Loucy (cell line): ENCODE measurements around the gene ZNF319.
A peak's percentile ranks its signal among the peaks of the same experiment; 100 is the strongest.

Source experiments
- H2AFZ ChIP-seq: fragments of 200-600 bp; sonication (generic); 2 replicates; pipeline ENCODE4 v1.6.0; 2016; ENCODE audit warnings: antibody characterized with exemption, mild to moderate bottlenecking, low read length, moderate library complexity
- H3F3A ChIP-seq: fragments of 200-600 bp; 2 replicates; pipeline ENCODE4 v1.6.0; 2016; ENCODE audit warnings: antibody characterized with exemption, low read depth, mild to moderate bottlenecking
- H3K27me3 ChIP-seq: fragments of 200-600 bp; sonication (generic); 2 replicates; pipeline ENCODE4 v1.6.1; 2014; ENCODE audit warnings: low read length, mild to moderate bottlenecking; ENCODE audit not compliant: insufficient read depth, poor library complexity, severe bottlenecking
- H3K36me3 ChIP-seq: fragments of 200-600 bp; sonication (generic); 2 replicates; pipeline ENCODE4 v1.6.1; 2016; ENCODE audit warnings: low read length; ENCODE audit not compliant: insufficient read depth
- H3K4me1 ChIP-seq: fragments of 200-600 bp; sonication (generic); 2 replicates; pipeline ENCODE4 v1.5.1; 2014; ENCODE audit warnings: low read length, mild to moderate bottlenecking; ENCODE audit not compliant: insufficient read depth, poor library complexity, severe bottlenecking
- H3K4me2 ChIP-seq: fragments of 200-600 bp; sonication (generic); 2 replicates; pipeline ENCODE4 v1.6.0; 2014; ENCODE audit warnings: antibody characterized with exemption, low read length, low read depth, mild to moderate bottlenecking; ENCODE audit not compliant: poor library complexity, severe bottlenecking
- H3K4me3 ChIP-seq: fragments of 200-600 bp; sonication (generic); 2 replicates; pipeline ENCODE4 v1.5.1; 2014; ENCODE audit warnings: low read length, mild to moderate bottlenecking, mixed read lengths; ENCODE audit not compliant: poor library complexity, severe bottlenecking
- H3K79me2 ChIP-seq: fragments of 200-600 bp; sonication (generic); 2 replicates; pipeline ENCODE4 v1.6.1; 2014; ENCODE audit warnings: low read length; ENCODE audit not compliant: insufficient read depth
- H3K9ac ChIP-seq: fragments of 200-600 bp; sonication (generic); 2 replicates; pipeline ENCODE4 v1.6.0; 2014; ENCODE audit warnings: mild to moderate bottlenecking, low read depth, low read length, moderate library complexity; ENCODE audit not compliant: poor library complexity, severe bottlenecking
- H3K9me2 ChIP-seq: fragments of 200-600 bp; sonication (generic); replicated peaks from 2 replicates; pipeline ENCODE4 v1.6.1; 2016; ENCODE audit warnings: low read depth, low read length, mixed read lengths
- H3K9me3 ChIP-seq: fragments of 200-600 bp; sonication (generic); 2 replicates; pipeline ENCODE4 v1.6.1; 2014; ENCODE audit warnings: mild to moderate bottlenecking, antibody characterized with exemption, low read length, low read depth; ENCODE audit not compliant: insufficient read depth
- H4K20me1 ChIP-seq: fragments of 200-600 bp; sonication (generic); 2 replicates; pipeline ENCODE4 v1.6.0; 2014; ENCODE audit warnings: antibody characterized with exemption, low read length, mild to moderate bottlenecking; ENCODE audit not compliant: insufficient read depth, poor library complexity, severe bottlenecking
- EZH2phosphoT487 ChIP-seq: fragments of 200-600 bp; IDR thresholded peaks from 2 replicates; pipeline ENCODE4 v1.6.1; 2018; ENCODE audit warnings: antibody characterized with exemption, mild to moderate bottlenecking, moderate library complexity, borderline replicate concordance
- TF ChIP-seq, protein P1 (sequence below): fragments of 200-600 bp; sonication (generic); conservative IDR thresholded peaks from 2 replicates; pipeline ENCODE4 v1.5.1; 2014; ENCODE audit warnings: mild to moderate bottlenecking, antibody characterized with exemption, low read length

The ZNF319 gene

DNA sequence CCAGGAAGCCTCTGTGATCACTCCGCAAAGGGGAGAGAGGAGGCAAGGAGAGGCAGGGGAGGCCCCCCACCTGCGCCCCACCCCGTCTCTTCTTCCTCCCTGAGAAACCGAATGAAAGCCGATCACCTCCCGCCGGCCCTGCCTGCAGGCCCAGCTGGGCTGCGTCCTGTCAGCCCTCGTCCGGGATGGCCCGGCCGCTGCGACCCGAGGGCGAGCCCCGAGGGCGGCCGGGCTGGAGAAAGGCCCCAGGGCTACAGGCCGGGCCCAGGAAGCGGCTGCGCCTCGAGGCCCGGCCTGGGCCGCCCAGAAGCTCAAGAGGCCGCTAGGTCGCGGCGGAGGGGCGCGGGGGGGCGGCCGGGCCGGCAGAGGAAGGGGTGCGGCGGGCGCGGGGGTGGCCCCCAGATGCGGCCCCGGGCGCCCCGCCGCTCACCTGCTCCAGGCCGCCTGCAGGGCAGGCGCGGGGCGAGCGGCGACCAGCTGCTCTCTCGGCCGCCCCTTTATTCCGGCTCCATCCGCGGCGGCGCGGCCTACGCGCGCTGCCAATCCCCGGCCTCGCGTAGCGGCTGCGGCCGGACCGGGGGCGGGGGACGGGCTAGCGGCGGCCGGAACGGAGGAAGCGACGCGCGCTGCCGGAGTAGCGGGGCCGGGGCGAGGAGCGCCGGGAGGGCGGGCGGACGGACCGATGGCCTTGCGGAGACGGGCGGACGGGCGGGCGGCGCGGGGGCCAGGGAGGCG is at the start of gene ZNF319:
Gene ZNF319, minus strand, starts transcription at position 702 of the 735 bp plus-strand sequence. CDS start 2,407 bp downstream, outside the sequence.
- Histone ChIP-seq H4K20me1 (peaks cover 22% of the 10 kb centered on the region), H3K36me3 (peaks cover 8% of the 10 kb centered on the region; the same call in 1 of the 2 replicates), H2AFZ (peak within 1 kb of the TSS; percentile 85), H3K4me2 (peak within 1 kb of the TSS; percentile 97), H3K79me2 (peaks cover 41% of the 10 kb centered on the region; the same call in 1 of the 2 replicates), H3K9me3 (no peaks in the 10 kb centered on the region), H3K9ac (peak within 1 kb of the TSS; percentile 91), H3K27me3 (no peaks in the 10 kb centered on the region), H3K9me2 (no peaks in the 10 kb centered on the region), H3F3A (peaks cover 2% of the 10 kb centered on the region; the same call in 1 of the 2 replicates), H3K4me1 (peaks cover 46% of the 10 kb centered on the region), H3K4me3 (peak within 1 kb of the TSS; percentile 87)
- TF ChIP-seq, protein P1, sequence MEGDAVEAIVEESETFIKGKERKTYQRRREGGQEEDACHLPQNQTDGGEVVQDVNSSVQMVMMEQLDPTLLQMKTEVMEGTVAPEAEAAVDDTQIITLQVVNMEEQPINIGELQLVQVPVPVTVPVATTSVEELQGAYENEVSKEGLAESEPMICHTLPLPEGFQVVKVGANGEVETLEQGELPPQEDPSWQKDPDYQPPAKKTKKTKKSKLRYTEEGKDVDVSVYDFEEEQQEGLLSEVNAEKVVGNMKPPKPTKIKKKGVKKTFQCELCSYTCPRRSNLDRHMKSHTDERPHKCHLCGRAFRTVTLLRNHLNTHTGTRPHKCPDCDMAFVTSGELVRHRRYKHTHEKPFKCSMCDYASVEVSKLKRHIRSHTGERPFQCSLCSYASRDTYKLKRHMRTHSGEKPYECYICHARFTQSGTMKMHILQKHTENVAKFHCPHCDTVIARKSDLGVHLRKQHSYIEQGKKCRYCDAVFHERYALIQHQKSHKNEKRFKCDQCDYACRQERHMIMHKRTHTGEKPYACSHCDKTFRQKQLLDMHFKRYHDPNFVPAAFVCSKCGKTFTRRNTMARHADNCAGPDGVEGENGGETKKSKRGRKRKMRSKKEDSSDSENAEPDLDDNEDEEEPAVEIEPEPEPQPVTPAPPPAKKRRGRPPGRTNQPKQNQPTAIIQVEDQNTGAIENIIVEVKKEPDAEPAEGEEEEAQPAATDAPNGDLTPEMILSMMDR: no peak
- no peak for TF ChIP-seq EZH2phosphoT487

DNA sequence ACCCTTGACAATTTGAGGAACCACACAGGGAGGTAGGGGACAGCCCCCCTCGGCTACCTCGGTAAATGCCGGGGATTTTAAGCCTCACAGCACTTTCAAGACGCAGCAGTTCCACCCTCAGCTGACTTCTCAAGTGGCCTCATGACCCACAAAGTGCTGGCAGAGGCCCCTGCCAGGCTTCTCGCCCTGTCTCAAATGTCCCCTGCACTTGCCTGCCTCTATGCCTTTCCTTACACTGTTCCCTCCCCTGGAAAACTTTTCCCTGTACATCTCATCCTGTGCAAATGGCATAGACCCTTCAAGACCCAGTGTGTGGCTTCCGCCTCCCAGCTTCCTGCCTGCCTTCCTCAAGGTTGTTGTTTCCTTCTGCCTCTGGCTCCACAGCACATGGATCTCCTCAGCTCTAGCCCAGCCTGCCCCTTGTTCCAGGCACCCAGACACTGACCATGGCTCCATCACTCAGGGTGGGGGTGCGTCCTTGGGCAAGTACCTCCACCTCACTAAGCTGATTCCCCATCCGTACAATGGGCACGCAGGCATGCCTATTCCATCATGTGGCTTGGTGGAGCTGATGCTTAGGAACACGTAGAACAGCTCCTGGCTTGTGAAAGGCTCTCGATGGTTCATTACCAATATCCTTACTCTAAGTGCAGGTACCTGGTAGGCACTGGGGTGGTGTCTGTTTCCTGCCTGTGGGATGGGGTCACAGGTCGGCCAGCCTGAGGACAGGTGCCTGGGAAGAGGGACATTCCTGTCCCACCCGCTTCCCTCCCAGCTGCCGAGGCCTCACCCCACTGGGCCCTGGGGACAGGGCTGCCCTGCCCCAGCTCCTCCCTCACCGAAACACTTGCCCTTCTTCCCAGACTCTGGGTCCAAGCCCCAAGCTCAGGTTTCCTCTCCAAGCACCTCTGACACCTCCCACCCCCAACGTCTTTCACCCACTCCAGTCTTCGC is 49.0 kb upstream of the ZNF319 start:
- no peaks in the 10 kb centered on the region for H3K4me1 ChIP-seq
- H3K27me3 ChIP-seq: no peaks in the 10 kb centered on the region
- no peaks in the 10 kb centered on the region for H3K9me2 ChIP-seq
- TF ChIP-seq, protein P1: no peak
- TF ChIP-seq EZH2phosphoT487: no peak
- H2AFZ ChIP-seq: no peak overlapping the region
- H3K9me3 ChIP-seq: no peaks in the 10 kb centered on the region
- no peak overlapping the region for H3K9ac ChIP-seq
- H3F3A ChIP-seq: no peaks in the 10 kb centered on the region
- no peaks in the 10 kb centered on the region for H4K20me1 ChIP-seq
- H3K4me2 ChIP-seq: no peak overlapping the region
- H3K36me3 ChIP-seq: no peaks in the 10 kb centered on the region
- H3K4me3 ChIP-seq: no peak overlapping the region
- H3K79me2 ChIP-seq: no peaks in the 10 kb centered on the region

DNA sequence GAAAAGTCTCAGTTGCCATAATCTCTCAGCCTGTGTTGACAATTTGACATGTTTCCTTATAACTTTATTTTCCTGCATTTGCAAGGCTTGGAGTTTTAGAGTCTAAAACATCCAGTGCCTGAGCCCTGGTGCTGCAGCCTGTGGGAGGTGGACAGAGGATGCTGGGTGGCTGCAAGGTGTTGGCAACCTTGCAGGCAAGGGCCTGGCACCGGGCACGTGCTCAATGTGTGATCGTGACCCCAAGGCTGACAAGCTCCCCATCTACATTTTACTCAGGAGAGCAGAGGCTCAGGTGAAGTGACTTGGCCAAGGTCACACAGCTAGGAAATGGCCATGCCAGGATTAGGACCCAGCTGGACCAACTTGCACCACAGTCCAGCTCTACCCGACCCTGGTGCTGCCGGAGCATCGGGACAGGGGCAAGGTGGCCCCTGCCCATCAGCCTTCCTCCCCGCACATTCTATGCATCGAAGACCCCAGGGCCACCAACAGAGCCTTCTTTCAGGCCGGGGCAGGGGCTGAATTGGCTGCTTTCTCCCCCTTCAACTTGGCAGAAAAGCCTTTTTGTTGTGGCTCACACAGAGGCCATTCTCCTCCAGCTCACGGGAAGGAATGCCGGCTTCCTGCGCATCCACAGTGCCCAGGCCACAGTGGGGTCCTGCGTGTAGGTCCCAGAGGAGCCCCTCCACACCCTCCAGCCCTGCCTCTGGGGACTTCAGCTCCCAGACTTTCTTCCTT is 48.2 kb upstream of the ZNF319 start:
- Histone ChIP-seq H3K36me3 (no peaks in the 10 kb centered on the region), H3F3A (no peaks in the 10 kb centered on the region), H3K4me3 (no peak overlapping the region), H3K4me1 (no peaks in the 10 kb centered on the region), H3K79me2 (no peaks in the 10 kb centered on the region), H3K27me3 (no peaks in the 10 kb centered on the region), H3K9me2 (no peaks in the 10 kb centered on the region), H2AFZ (no peak overlapping the region), H3K9me3 (no peaks in the 10 kb centered on the region), H4K20me1 (no peaks in the 10 kb centered on the region), H3K9ac (no peak overlapping the region), H3K4me2 (no peak overlapping the region)
- no peak for TF ChIP-seq EZH2phosphoT487
- TF ChIP-seq, protein P1: no peak
